ENCODE data around the gene NTM.

- TF ChIP-seq POLR2A (IDR thresholded peaks at IDR 0.05; ENCODE audit: low read depth, low read length) (no peak), POLR2AphosphoS5 (IDR thresholded peaks at IDR 0.05; ENCODE audit: low read depth, low read length) (no peak)
Measured at GRCh38 chr11:131695889-131696429, 325.5 kb downstream of the NTM start.

All from GM12891 (cell line).